Cardiac ventricle fibroblast (primary cell): Measurements from ENCODE around the gene R3HDM1. TPM values are rescaled to one million over a fixed set of nuclear protein-coding genes. Genes with fewer than 3 reads are reported as not detected.

Source experiments
- total RNA-seq: library from RNA; depleted of rRNA; stranded (reverse); fragments of >200 nt; gene quantifications from 2 replicates; pipeline ENCODE4 v1.2.3, GENCODE V29; 2015

Gene R3HDM1
- total RNA-seq: 16.0 and 21.7 TPM in 2 replicates

DNA sequence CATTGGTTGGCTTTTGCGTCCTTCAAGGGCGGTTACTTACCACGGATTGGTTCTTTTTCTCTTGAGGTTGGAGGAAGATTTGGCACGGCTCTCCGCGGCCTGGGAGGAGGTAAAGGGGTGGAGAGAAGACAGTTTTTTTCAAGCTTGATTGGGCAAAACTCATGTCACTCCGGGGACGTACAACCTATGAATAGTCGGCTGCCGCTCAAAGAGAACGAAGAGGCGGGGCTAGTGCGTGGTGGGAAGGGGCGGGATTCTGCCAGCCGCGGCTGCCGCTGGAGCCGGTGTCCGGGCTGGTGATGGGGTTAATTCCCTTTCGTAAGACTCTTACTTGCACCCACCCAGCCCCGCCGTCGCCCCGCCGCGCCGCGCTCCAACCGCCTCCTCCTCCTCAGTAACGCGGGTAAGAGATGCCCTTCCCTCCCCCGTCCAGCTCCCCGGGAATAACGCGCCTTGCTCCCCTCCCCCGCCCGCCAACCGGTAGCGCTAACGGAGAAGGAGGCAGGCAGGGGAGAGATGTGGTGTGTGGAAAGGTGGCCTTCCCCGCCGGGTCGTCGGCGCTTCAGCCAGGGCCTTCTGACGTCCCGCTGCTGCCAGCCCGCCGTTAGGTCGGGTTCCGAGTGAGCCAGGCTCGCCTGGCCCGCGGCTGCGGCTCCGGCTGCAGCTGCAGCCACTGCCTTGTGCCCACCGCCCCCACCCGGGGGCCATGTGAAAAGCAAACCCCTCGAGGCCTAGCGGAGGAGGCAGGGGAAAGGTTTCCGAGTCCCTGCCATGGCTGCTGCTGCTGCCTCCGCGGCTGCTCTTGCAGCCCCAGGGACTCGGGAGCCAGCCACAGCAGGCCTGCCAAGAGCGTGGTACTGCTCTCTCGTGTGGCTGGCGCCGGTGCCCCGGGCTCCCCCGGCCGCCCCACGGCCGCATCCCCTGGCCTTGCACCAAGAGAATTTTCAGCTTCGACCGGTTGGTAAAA is at the start of gene R3HDM1:
TSS of gene R3HDM1 (plus strand) at position 254 of the 967 bp plus-strand sequence. CDS start 73,362 bp downstream, outside the sequence.

GRCh38 chr2:135530313-135531230 is 712 bp upstream of the R3HDM1 start, which contains the start of gene ZRANB3:
Gene ZRANB3, minus strand, starts transcription at chr2:135531218.

GRCh38 chr2:135741395-135742324 is 210.4 kb downstream of the R3HDM1 start, which contains the start of gene UBXN4:
Gene UBXN4, plus strand, starts transcription at chr2:135741855. Its CDS starts 75 bp downstream, at chr2:135741930.

Other genes with a start within 250 kb of the R3HDM1 start
- 7.2 and 7.5 TPM in 2 replicates for gene ZRANB3, start 266 bp upstream of the R3HDM1 start, total RNA-seq
- 50.5 and 50.7 TPM in 2 replicates for gene UBXN4, start 210.4 kb downstream of the R3HDM1 start, total RNA-seq